Astrocyte (in vitro differentiated cells and primary cell): ENCODE results near the gene ADAMTS19. TPM values are rescaled to one million over a fixed set of nuclear protein-coding genes. Genes with fewer than 3 reads are reported as not detected.

Source experiments
- DNase-seq: peaks from one replicate; pipeline ENCODE4 v3.0.0-alpha.2; 2010; ENCODE audit warnings: low read depth
- FAIRE-seq: peaks from 2 replicates; lab custom pipeline; 2011; peaks lifted over from hg19 to GRCh38; lab: Jason Lieb, UNC
- H2AFZ ChIP-seq: 2 replicates; pipeline ENCODE4 v1.6.0; 2012; ENCODE audit warnings: low read depth, low read length, inconsistent platforms
- H3K27ac ChIP-seq: 2 replicates; pipeline ENCODE4 v1.5.1; 2011; ENCODE audit warnings: low read depth, low read length, inconsistent platforms
- H3K27me3 ChIP-seq: 2 replicates; pipeline ENCODE4 v1.6.0; 2011; ENCODE audit warnings: low read length, inconsistent platforms; ENCODE audit not compliant: insufficient read depth
- H3K36me3 ChIP-seq: 2 replicates; pipeline ENCODE4 v1.5.1; 2011; ENCODE audit warnings: low read length, inconsistent platforms; ENCODE audit not compliant: insufficient read depth
- H3K4me1 ChIP-seq: 2 replicates; pipeline ENCODE4 v1.5.1; 2011; ENCODE audit warnings: low read length, inconsistent platforms; ENCODE audit not compliant: insufficient read depth
- H3K4me2 ChIP-seq: 2 replicates; pipeline ENCODE4 v1.6.0; 2012; ENCODE audit warnings: low read length, inconsistent platforms
- H3K4me3 ChIP-seq: 2 replicates; pipeline ENCODE4 v1.5.1; 2011; ENCODE audit warnings: low read depth, mild to moderate bottlenecking, low read length, inconsistent platforms; ENCODE audit not compliant: insufficient read depth
- H3K79me2 ChIP-seq: 2 replicates; pipeline ENCODE4 v1.6.0; 2012; ENCODE audit warnings: mild to moderate bottlenecking, low read length, inconsistent platforms; ENCODE audit not compliant: insufficient read depth
- H3K9ac ChIP-seq: 2 replicates; pipeline ENCODE4 v1.6.0; 2012; ENCODE audit warnings: mild to moderate bottlenecking, low read length, inconsistent platforms
- H3K9me3 ChIP-seq: 2 replicates; pipeline ENCODE4 v1.5.1; 2012; ENCODE audit warnings: low read depth, mild to moderate bottlenecking, low read length, inconsistent platforms; ENCODE audit not compliant: insufficient read depth
- H4K20me1 ChIP-seq: 2 replicates; pipeline ENCODE4 v1.6.0; 2012; ENCODE audit warnings: low read length, inconsistent platforms; ENCODE audit not compliant: insufficient read depth
- H3K27ac Mint-ChIP-seq: one replicate; pipeline ENCODE4 v1.8.0; 2021; ENCODE audit warnings: mild to moderate bottlenecking, mixed read lengths; ENCODE audit not compliant: unreplicated experiment
- H3K27me3 Mint-ChIP-seq: one replicate; pipeline ENCODE4 v1.8.0; 2021; ENCODE audit warnings: low read depth, mixed read lengths; ENCODE audit not compliant: unreplicated experiment
- H3K36me3 Mint-ChIP-seq: one replicate; pipeline ENCODE4 v1.8.0; 2021; ENCODE audit warnings: low read depth, mixed read lengths; ENCODE audit not compliant: unreplicated experiment
- H3K4me1 Mint-ChIP-seq: one replicate; pipeline ENCODE4 v1.8.0; 2021; ENCODE audit warnings: low read depth, mixed read lengths; ENCODE audit not compliant: unreplicated experiment
- H3K4me3 Mint-ChIP-seq: one replicate; pipeline ENCODE4 v1.8.0; 2021; ENCODE audit warnings: mild to moderate bottlenecking, moderate library complexity, mixed read lengths; ENCODE audit not compliant: unreplicated experiment
- H3K9me3 Mint-ChIP-seq: one replicate; pipeline ENCODE4 v1.8.0; 2021; ENCODE audit warnings: mild to moderate bottlenecking, mixed read lengths; ENCODE audit not compliant: unreplicated experiment
- EZH2 ChIP-seq: IDR thresholded peaks from 2 replicates; pipeline ENCODE4 v1.6.1; 2012; ENCODE audit warnings: mild to moderate bottlenecking, low read length, inconsistent platforms; ENCODE audit not compliant: insufficient read depth
- total RNA-seq: library from RNA; stranded (reverse); gene quantifications from 2 replicates; pipeline ENCODE4 v1.2.1, GENCODE V29; 2021
- TF ChIP-seq, protein P1 (sequence below): IDR thresholded peaks from 2 replicates; pipeline ENCODE4 v1.5.1; 2011; ENCODE audit warnings: low read depth, mild to moderate bottlenecking, inconsistent platforms, low read length, moderate library complexity; ENCODE audit not compliant: insufficient read depth

Gene ADAMTS19
- total RNA-seq, 1 donor from 2014 or later: 0.61 TPM

DNA sequence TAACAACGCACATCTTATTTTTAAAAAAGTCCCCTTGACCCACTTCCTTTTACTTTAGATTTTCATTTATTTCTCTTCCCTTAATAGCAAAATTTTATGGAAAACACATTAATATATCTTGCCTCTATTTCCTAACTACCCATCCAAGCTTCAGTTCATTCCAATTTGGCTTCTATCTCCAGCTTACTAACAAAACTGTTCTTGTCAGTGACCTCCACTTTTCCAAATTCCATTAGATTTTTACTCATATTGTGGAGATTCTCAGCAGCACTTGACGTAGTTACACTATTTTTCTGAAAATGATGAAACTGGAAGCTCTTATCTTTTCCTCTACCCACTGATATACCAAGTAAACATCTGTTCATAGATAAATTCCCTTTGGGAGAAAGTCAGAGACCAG, 46.5 kb upstream of the ADAMTS19 start:
- no peak overlapping the region for H3K27ac Mint-ChIP-seq
- H3K4me1 Mint-ChIP-seq: peaks cover 7% of the 10 kb centered on the region
- Histone ChIP-seq H3K79me2 (no peaks in the 10 kb centered on the region), H4K20me1 (no peaks in the 10 kb centered on the region), H3K27me3 (no peaks in the 10 kb centered on the region), H3K4me2 (no peak overlapping the region), H3K4me3 (no peak overlapping the region), H3K27ac (no peak overlapping the region), H3K9ac (no peak overlapping the region), H3K4me1 (no peaks in the 10 kb centered on the region), H3K9me3 (peaks cover 3% of the 10 kb centered on the region), H2AFZ (no peak overlapping the region), H3K36me3 (no peaks in the 10 kb centered on the region)
- no peak for FAIRE-seq
- H3K9me3 Mint-ChIP-seq: peaks cover 1% of the 10 kb centered on the region
- H3K36me3 Mint-ChIP-seq: no peaks in the 10 kb centered on the region
- no peak overlapping the region for H3K4me3 Mint-ChIP-seq
- H3K27me3 Mint-ChIP-seq: peaks cover 2% of the 10 kb centered on the region
- no peak for DNase-seq
- TF ChIP-seq, protein P1, sequence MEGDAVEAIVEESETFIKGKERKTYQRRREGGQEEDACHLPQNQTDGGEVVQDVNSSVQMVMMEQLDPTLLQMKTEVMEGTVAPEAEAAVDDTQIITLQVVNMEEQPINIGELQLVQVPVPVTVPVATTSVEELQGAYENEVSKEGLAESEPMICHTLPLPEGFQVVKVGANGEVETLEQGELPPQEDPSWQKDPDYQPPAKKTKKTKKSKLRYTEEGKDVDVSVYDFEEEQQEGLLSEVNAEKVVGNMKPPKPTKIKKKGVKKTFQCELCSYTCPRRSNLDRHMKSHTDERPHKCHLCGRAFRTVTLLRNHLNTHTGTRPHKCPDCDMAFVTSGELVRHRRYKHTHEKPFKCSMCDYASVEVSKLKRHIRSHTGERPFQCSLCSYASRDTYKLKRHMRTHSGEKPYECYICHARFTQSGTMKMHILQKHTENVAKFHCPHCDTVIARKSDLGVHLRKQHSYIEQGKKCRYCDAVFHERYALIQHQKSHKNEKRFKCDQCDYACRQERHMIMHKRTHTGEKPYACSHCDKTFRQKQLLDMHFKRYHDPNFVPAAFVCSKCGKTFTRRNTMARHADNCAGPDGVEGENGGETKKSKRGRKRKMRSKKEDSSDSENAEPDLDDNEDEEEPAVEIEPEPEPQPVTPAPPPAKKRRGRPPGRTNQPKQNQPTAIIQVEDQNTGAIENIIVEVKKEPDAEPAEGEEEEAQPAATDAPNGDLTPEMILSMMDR: no peak
- TF ChIP-seq EZH2: no peak

DNA sequence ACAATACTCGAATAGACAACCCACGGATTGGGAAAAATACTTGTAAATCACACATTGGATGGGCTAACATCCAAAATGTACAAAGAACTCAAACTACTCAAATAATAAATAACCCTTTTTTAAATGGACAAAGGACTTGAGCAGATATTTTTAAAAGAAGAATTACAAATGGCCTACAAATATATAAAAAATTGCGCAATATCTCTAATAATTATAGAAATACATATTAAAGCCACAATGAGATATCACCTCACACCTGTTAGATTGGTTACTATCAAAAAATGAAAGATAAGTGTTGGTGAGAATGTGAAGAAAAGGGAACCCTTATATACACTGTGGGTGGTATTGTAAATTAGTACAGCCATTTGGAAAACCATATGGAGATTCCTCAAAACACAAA, 40.8 kb upstream of the ADAMTS19 start:
- no peaks in the 10 kb centered on the region for H3K27me3 ChIP-seq
- no peaks in the 10 kb centered on the region for H4K20me1 ChIP-seq
- peaks cover 1% of the 10 kb centered on the region for H3K9me3 Mint-ChIP-seq
- H3K27ac Mint-ChIP-seq: no peak overlapping the region
- TF ChIP-seq EZH2: no peak
- TF ChIP-seq, protein P1: no peak
- no peak for FAIRE-seq
- H3K36me3 ChIP-seq: no peaks in the 10 kb centered on the region
- no peaks in the 10 kb centered on the region for H3K9me3 ChIP-seq
- no peaks in the 10 kb centered on the region for H3K4me1 ChIP-seq
- no peak for DNase-seq
- no peaks in the 10 kb centered on the region for H3K27me3 Mint-ChIP-seq
- no peaks in the 10 kb centered on the region for H3K4me1 Mint-ChIP-seq
- H3K4me3 ChIP-seq: no peak overlapping the region
- no peaks in the 10 kb centered on the region for H3K79me2 ChIP-seq
- H3K36me3 Mint-ChIP-seq: no peaks in the 10 kb centered on the region
- H3K4me2 ChIP-seq: no peak overlapping the region
- H3K27ac ChIP-seq: no peak overlapping the region
- H2AFZ ChIP-seq: no peak overlapping the region
- H3K4me3 Mint-ChIP-seq: no peak overlapping the region
- H3K9ac ChIP-seq: no peak overlapping the region

DNA sequence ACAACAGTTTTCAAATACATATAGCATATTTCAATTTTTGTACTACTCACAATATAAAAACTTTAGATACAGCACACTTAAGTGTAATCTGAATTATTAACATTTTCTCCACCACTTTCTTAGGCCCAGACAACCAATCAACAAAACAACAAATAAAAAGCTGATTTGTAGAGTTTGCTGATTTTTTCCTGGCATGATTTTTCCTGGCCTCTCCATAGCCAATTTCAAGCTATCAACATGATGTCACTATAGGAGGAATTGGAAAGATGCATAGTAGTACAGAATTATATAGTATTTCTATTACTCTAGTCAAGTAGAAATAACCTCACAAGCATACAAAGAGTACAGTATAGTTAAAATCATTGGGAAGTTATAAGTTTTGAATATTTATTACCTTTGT, 35.1 kb upstream of the ADAMTS19 start:
- no peak overlapping the region for H3K9ac ChIP-seq
- no peaks in the 10 kb centered on the region for H3K9me3 ChIP-seq
- no peak overlapping the region for H3K27ac ChIP-seq
- Mint-ChIP-seq H3K9me3 (no peaks in the 10 kb centered on the region), H3K27me3 (no peaks in the 10 kb centered on the region), H3K4me1 (no peaks in the 10 kb centered on the region), H3K27ac (no peak overlapping the region), H3K36me3 (no peaks in the 10 kb centered on the region), H3K4me3 (no peak overlapping the region)
- DNase-seq (no peak), FAIRE-seq (no peak)
- H3K79me2 ChIP-seq: no peaks in the 10 kb centered on the region
- no peaks in the 10 kb centered on the region for H3K27me3 ChIP-seq
- H2AFZ ChIP-seq: no peak overlapping the region
- H3K36me3 ChIP-seq: no peaks in the 10 kb centered on the region
- no peaks in the 10 kb centered on the region for H3K4me1 ChIP-seq
- H4K20me1 ChIP-seq: no peaks in the 10 kb centered on the region
- no peak overlapping the region for H3K4me2 ChIP-seq
- H3K4me3 ChIP-seq: no peak overlapping the region
- no peak for TF ChIP-seq EZH2
- TF ChIP-seq, protein P1: no peak
